Posterior vena cava (tissue), 2 donors: ENCODE results near the gene PLK3. TPM values are rescaled to one million over a fixed set of nuclear protein-coding genes. Genes with fewer than 3 reads are reported as not detected.
"Not testable (repeated sequence)": the region's sequence is repeated elsewhere in the genome, so short reads cannot be mapped to it uniquely, and the experiment has no call there.

Source experiments
- DNase-seq: peaks from one replicate; pipeline ENCODE4 v3.0.0-alpha.2; 2020; ENCODE audit warnings: low spot score
- intact Hi-C, 2 donors: fragments of 100-400 bp; cut with DNase I; formaldehyde crosslinking; loops; one replicate each; pipeline versions ENCODE4 v1.14.1 to v1.14.2; 2022 to 2023
- total RNA-seq, 2 donors: library from RNA; stranded (reverse); fragmentation: NEBNext Ultra II Directional; extraction: Animal tissue kit (Norgen Biotek cat#: 25700); gene quantifications; one replicate each; pipeline ENCODE4 v1.2.1, GENCODE V29; 2021
- donor health status: DM: yes; HTN: yes; CAD: no.
- donor health status: DM: yes; HTN: yes; CAD: no.

The PLK3 gene
- total RNA-seq, 2 donors from 2014 or later = 20.1 to 32.7 TPM

GRCh38 chr1:44806025-44806703 is 6.0 kb downstream of the PLK3 start:
- peak; percentile 84 for DNase-seq
- intact Hi-C loops = no loop called here

GRCh38 chr1:44806704-44807363 is 6.7 kb downstream of the PLK3 start, which contains the start of gene DYNLT4:
DYNLT4 (minus strand) TSS chr1:44807351; CDS start chr1:44806668, 683 bp downstream.
- intact Hi-C loops = no loop called here
- no peak for DNase-seq

- DNase-seq = peak; percentile 99
- intact Hi-C loops = no loop called here
Observed at GRCh38 chr1:44807364-44808062, 7.3 kb downstream of the PLK3 start.

- intact Hi-C loops = no loop called here
- DNase-seq = peak; percentile 95
Observed at GRCh38 chr1:44808063-44808937, 8.1 kb downstream of the PLK3 start, which contains the start of gene BTBD19. BTBD19 (plus strand) TSS chr1:44808523; CDS start chr1:44808821, 298 bp downstream.

- peak; percentile 91 for DNase-seq
- intact Hi-C loops = no loop called here
Observed at GRCh38 chr1:44808938-44809917, 9.1 kb downstream of the PLK3 start.

- intact Hi-C loops = no loop called here
- DNase-seq = peak; percentile 90
Observed at GRCh38 chr1:44810101-44810761, 10.1 kb downstream of the PLK3 start.

GRCh38 chr1:44810762-44811105 is 10.6 kb downstream of the PLK3 start:
- DNase-seq, intact Hi-C loops: not testable (repeated sequence)

- intact Hi-C loops = no loop called here
- no peak for DNase-seq
Observed at GRCh38 chr1:44811234-44811633, 11.1 kb downstream of the PLK3 start.

- intact Hi-C loops = no loop called here
- peak; percentile 80 for DNase-seq
Observed at GRCh38 chr1:44812822-44813543, 12.8 kb downstream of the PLK3 start.

GRCh38 chr1:44815926-44816325 is 15.7 kb downstream of the PLK3 start:
- peak; percentile 22 for DNase-seq
- intact Hi-C loops = not testable (repeated sequence)

GRCh38 chr1:44817307-44817706 is 17.1 kb downstream of the PLK3 start:
- DNase-seq = no peak
- intact Hi-C loops = no loop called here

- DNase-seq = peak; percentile 28
- intact Hi-C loops = no loop called here
Observed at GRCh38 chr1:44817771-44818495, 17.8 kb downstream of the PLK3 start.

GRCh38 chr1:44819196-44819607 is 19.0 kb downstream of the PLK3 start:
- intact Hi-C loops = no loop called here
- no peak for DNase-seq

GRCh38 chr1:44819608-44820327 is 19.6 kb downstream of the PLK3 start:
- intact Hi-C loops = no loop called here
- DNase-seq = peak; percentile 95

GRCh38 chr1:44820328-44821239 is 20.4 kb downstream of the PLK3 start:
- no peak for DNase-seq
- intact Hi-C loops = no loop called here
